ENCODE results near the gene STX8. TPM values are rescaled to one million over a fixed set of nuclear protein-coding genes. Genes with fewer than 3 reads are reported as not detected.

The STX8 gene
- total RNA-seq, 1 experiment from 2014 or later: 38.8 TPM

- no peak overlapping the region for H3K9ac ChIP-seq (ENCODE audit: low read length)
- no peaks in the 10 kb centered on the region for H3K9me2 ChIP-seq (ENCODE audit: insufficient read depth)
- intact Hi-C loops (cut with micrococcal nuclease): no loop called here
- no peak for ATAC-seq
- no peaks in the 10 kb centered on the region for H4K20me1 ChIP-seq (ENCODE audit: insufficient read depth)
- no peak overlapping the region for H2AFZ ChIP-seq (ENCODE audit: low read depth, low read length, poor library complexity, severe bottlenecking)
- ChIA-PET RAD21 (ENCODE audit: low non-redundant PET in 1 of 2, low total read pairs in 2 of 2, uncharacterized antibody in 2 of 2, unreplicated experiment in 2 of 2) (no interaction called here), CTCF (no interaction called here), POLR2A (no interaction called here)
- H3K27ac ChIP-seq (ENCODE audit: low read depth, low read length): no peak overlapping the region
- H3K9me3 ChIP-seq (ENCODE audit: control insufficient read depth in 1 of 2, insufficient read depth in 1 of 2, low read depth in 1 of 2, low read length in 2 of 2): no peaks in the 10 kb centered on the region
- no peaks in the 10 kb centered on the region for H3K4me1 ChIP-seq (ENCODE audit: control insufficient read depth in 1 of 2, insufficient read depth in 2 of 2, low read length in 2 of 2)
- BruUV-seq (replicated peaks): no TSS peak
- H3K4me2 ChIP-seq (ENCODE audit: low read length): no peak overlapping the region
- H3K4me3 ChIP-seq (replicated peaks in 1 of 2; ENCODE audit: low read depth in 1 of 2, low read length in 2 of 2): no peak overlapping the region
- no peaks in the 10 kb centered on the region for H3K79me2 ChIP-seq (ENCODE audit: insufficient read depth, low read length)
- no peak for DNase-seq (ENCODE audit: low read depth, low spot score)
- TF ChIP-seq TCF7L2 (IDR thresholded peaks at IDR 0.05; ENCODE audit: borderline replicate concordance, extremely low read depth, insufficient read depth, insufficient read length) (no peak), SRF (IDR thresholded peaks at IDR 0.05; ENCODE audit: low read depth) (no peak), ZFX (IDR thresholded peaks at IDR 0.05) (no peak), EZH2 (IDR thresholded peaks at IDR 0.05) (no peak), ZBTB33 (IDR thresholded peaks at IDR 0.05; ENCODE audit: extremely low read depth, insufficient replicate concordance, low read length) (no peak), EZH2phosphoT487 (IDR thresholded peaks at IDR 0.05; ENCODE audit: borderline replicate concordance) (no peak), SIN3A (IDR thresholded peaks at IDR 0.05; ENCODE audit: low read depth) (no peak), FOSL1 (IDR thresholded peaks at IDR 0.05; ENCODE audit: low read depth) (no peak), POLR2A (IDR thresholded peaks at IDR 0.05; ENCODE audit: borderline replicate concordance, extremely low read depth, insufficient read depth, insufficient read length) (no peak), EGR1 (IDR thresholded peaks at IDR 0.05; ENCODE audit: low read depth) (no peak), SP1 (IDR thresholded peaks at IDR 0.05; ENCODE audit: low read depth) (no peak), REST (IDR thresholded peaks at IDR 0.05; ENCODE audit: low read depth) (no peak), RAD21 (IDR thresholded peaks at IDR 0.05; ENCODE audit: low read depth) (no peak), POLR2AphosphoS5 (IDR thresholded peaks at IDR 0.05; ENCODE audit: low read depth, low read length) (no peak), YY1 (IDR thresholded peaks at IDR 0.05; ENCODE audit: extremely low read depth, insufficient replicate concordance, low read depth, low read length) (no peak), JUND (IDR thresholded peaks at IDR 0.05) (no peak), CEBPB (IDR thresholded peaks at IDR 0.05; ENCODE audit: low read depth) (no peak), ATF3 (IDR thresholded peaks at IDR 0.05) (no peak)
- no peaks in the 10 kb centered on the region; a peak in 1 of 4 replicates for H3K36me3 ChIP-seq (ENCODE audit: control insufficient read depth in 1 of 2, insufficient read depth in 2 of 2, low read length in 2 of 2)
- no peaks in the 10 kb centered on the region for H3K27me3 ChIP-seq (ENCODE audit: insufficient read depth, low read length)
These were observed 18.4 kb upstream of the STX8 start for GRCh38 chr17:9594065-9594464.
